ENCODE measurements around the gene WSCD1.

WSCD1 gene

DNA sequence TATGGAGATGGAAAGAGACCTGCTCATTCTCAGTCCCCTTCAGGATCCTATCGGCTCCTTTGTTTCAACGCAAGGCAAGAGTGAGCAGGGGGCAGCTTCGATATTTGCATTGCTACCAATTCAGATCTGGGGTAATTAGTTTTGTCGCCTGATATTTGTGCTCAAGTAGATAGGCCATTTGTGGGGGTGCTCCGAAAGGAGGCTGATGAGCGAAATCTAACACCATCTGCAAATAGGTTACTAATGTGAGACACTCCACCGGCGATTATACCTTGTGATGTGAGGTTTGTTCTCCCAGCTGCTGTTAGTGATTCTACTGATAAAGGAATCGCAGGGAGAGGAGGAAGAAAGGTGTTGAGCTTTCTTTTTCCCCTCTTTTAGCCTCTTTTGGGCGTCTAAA, 31.5 kb downstream of the WSCD1 start:
- TF ChIP-seq, protein P1, sequence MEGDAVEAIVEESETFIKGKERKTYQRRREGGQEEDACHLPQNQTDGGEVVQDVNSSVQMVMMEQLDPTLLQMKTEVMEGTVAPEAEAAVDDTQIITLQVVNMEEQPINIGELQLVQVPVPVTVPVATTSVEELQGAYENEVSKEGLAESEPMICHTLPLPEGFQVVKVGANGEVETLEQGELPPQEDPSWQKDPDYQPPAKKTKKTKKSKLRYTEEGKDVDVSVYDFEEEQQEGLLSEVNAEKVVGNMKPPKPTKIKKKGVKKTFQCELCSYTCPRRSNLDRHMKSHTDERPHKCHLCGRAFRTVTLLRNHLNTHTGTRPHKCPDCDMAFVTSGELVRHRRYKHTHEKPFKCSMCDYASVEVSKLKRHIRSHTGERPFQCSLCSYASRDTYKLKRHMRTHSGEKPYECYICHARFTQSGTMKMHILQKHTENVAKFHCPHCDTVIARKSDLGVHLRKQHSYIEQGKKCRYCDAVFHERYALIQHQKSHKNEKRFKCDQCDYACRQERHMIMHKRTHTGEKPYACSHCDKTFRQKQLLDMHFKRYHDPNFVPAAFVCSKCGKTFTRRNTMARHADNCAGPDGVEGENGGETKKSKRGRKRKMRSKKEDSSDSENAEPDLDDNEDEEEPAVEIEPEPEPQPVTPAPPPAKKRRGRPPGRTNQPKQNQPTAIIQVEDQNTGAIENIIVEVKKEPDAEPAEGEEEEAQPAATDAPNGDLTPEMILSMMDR (IDR thresholded peaks at IDR 0.05), result no peak

GRCh38 chr17:6102615-6103014, 32.4 kb downstream of the WSCD1 start:
- TF ChIP-seq, protein P1 (IDR thresholded peaks at IDR 0.05), result no peak

- TF ChIP-seq, protein P1 (IDR thresholded peaks at IDR 0.05), result no peak
Observed at GRCh38 chr17:6104956-6105648, 34.9 kb downstream of the WSCD1 start.

DNA sequence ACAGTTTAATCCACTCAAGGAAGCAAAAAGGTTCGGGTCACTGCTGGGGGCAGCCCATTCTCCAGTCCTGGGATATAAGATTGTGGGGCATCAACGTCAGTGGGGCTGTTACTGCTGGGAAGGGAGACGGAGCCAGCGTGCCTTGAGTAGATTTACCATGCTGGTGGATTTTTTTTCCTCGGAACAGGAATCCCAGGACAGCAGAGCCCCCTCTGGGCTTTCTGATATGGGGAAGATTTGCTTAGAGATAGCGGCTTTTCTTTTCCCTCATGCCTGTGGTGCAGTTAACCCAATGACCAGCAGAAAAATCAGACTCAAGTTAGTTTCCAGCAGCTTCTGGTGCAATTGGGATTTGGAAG, 35.4 kb downstream of the WSCD1 start:
- TF ChIP-seq, protein P1 (IDR thresholded peaks at IDR 0.05), result no peak

- TF ChIP-seq, protein P1 (IDR thresholded peaks at IDR 0.05), result no peak
Observed at GRCh38 chr17:6106212-6106611, 36.0 kb downstream of the WSCD1 start.

DNA sequence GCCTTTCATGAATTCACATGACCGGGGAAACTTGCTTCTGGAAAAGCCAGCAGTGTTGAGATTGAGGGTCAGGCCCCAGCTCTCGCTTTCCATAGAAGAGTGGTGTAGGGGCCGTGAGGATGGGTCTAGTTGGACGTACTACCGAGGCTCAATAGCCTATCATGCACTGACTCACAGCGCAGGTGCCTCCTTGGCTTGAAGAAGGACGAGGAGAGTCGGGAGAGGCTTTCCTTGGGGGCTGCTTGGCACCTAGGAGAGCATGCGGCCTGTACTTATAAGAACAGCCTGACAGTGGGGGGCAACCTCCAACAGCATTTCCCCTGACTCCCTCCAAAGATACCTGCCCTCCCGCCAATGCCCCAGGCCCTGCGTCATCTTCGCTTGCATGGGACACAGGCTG, 37.6 kb downstream of the WSCD1 start:
- TF ChIP-seq, protein P1 (IDR thresholded peaks at IDR 0.05), result no peak

GRCh38 chr17:6108382-6108781, 38.2 kb downstream of the WSCD1 start:
- TF ChIP-seq, protein P1 (IDR thresholded peaks at IDR 0.05), result no peak

DNA sequence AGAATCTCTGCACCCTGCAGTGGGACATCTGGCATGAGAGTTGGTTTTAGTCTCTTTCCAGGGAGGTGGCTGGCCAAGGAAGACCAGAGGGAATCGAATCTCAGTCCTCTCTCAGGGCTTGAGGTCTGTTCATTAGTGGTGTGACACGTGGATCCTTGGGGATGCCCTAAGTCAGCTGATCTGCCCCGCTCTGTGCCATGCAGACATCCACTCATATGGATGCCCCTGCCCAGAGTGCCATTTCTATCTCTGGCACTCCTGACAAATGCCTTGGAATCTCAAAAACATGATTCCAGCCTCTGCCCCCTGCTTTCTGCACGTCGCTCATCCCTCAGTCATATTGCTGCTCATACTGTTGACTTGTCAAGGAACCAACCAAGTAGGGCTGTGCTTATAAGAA, 38.8 kb downstream of the WSCD1 start:
- TF ChIP-seq, protein P1 (IDR thresholded peaks at IDR 0.05), result no peak

Measured in LNCAP (cell line).